GM13976 (cell line): Measurements from ENCODE around the gene CEBPE.

Experiments used
- DNase-seq: peaks from one replicate; pipeline ENCODE4 v3.0.0; 2012; ENCODE audit warnings: low spot score
- in situ Hi-C: fragments of 300-500 bp; cut with MboI; formaldehyde crosslinking; loops from one replicate; pipeline ENCODE4 v1.12.0; 2022; ENCODE audit warnings: low sequenced_read_pairs, mixed read lengths, inconsistent platforms; ENCODE audit not compliant: unreplicated experiment
- TF ChIP-seq, protein P1 (sequence below): IDR thresholded peaks from 2 replicates; pipeline ENCODE4 v1.5.1; 2012; ENCODE audit warnings: borderline replicate concordance, mild to moderate bottlenecking; ENCODE audit not compliant: insufficient read depth; ENCODE audit errors: extremely low read depth, missing control alignments, control extremely low read depth

Gene CEBPE

DNA sequence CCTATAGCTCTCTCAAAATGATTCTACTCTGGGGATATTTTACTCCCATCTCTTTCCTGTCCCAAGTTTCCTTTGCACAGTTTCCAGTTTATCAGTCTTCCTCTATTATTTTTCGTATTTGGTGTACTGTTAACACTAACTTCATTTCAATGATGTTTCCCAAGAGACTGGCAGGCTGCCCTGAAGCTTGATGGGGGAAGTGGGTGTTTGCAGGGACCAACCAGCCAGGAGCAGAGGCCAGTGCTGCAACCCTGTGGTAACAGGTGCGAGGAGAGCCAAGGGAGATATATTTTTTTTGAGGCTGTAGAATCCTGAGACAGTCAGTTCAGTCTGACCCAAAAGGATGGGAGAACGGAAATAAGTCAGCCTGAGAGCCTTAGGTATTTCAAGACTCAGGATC is 11.8 kb upstream of the CEBPE start:
- no peak for DNase-seq
- in situ Hi-C loops = no loop called here
- TF ChIP-seq, protein P1, sequence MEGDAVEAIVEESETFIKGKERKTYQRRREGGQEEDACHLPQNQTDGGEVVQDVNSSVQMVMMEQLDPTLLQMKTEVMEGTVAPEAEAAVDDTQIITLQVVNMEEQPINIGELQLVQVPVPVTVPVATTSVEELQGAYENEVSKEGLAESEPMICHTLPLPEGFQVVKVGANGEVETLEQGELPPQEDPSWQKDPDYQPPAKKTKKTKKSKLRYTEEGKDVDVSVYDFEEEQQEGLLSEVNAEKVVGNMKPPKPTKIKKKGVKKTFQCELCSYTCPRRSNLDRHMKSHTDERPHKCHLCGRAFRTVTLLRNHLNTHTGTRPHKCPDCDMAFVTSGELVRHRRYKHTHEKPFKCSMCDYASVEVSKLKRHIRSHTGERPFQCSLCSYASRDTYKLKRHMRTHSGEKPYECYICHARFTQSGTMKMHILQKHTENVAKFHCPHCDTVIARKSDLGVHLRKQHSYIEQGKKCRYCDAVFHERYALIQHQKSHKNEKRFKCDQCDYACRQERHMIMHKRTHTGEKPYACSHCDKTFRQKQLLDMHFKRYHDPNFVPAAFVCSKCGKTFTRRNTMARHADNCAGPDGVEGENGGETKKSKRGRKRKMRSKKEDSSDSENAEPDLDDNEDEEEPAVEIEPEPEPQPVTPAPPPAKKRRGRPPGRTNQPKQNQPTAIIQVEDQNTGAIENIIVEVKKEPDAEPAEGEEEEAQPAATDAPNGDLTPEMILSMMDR = no peak

- TF ChIP-seq, protein P1 = no peak
- no peak for DNase-seq
- in situ Hi-C loops = loop anchor here (10.0 kb wide), 2 partner anchors 55 to 165 kb away; partner anchors contain the start of gene SLC7A8
These were observed 10.8 kb upstream of the CEBPE start for GRCh38 chr14:23129759-23130316.

DNA sequence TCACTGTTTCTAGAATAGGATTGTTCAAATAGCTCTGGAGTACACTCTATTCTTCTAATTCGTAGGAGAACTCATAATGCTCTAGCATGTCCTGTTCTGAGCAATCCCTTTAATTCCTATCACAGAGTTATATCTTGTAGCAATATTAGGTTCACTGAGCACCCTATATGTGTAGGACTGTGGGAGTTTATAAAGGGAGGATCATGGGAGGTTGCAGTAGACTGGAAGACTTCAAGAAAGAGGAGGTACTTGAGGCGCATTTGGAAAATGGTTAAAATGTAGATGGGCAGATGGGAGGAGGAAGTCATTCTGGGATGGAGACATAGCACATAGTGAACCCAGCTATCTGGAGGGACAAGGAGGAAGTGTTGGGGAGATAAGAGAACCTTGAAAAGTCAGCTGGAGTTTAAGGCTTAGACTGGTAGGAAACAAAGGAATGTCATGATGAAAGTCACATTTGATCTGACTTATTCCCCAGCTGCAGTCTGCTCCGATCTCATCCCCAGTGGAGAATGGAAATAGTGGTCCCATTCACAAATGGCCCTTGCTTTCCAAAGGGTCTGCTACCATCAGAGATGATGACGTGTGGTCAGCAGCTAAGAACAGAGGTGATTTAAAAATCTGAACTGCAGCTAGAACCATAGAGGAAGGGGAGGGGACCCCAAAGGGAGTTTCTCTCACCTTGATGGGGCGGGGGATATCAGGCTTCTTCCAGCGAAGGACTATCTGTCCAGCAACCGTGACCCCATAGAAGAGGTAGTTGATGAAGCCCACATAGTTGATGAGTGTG is 10.1 kb upstream of the CEBPE start:
- TF ChIP-seq, protein P1 = no peak
- in situ Hi-C loops = loop anchor here (10.0 kb wide), 2 partner anchors 56 to 166 kb away; partner anchors contain the start of gene SLC7A8
- no peak for DNase-seq

GRCh38 chr14:23127861-23128260 is 8.8 kb upstream of the CEBPE start:
- TF ChIP-seq, protein P1 = no peak
- no peak for DNase-seq
- in situ Hi-C loops = loop anchor here (10.0 kb wide), 2 partner anchors 57 to 167 kb away; partner anchors contain the start of gene SLC7A8

DNA sequence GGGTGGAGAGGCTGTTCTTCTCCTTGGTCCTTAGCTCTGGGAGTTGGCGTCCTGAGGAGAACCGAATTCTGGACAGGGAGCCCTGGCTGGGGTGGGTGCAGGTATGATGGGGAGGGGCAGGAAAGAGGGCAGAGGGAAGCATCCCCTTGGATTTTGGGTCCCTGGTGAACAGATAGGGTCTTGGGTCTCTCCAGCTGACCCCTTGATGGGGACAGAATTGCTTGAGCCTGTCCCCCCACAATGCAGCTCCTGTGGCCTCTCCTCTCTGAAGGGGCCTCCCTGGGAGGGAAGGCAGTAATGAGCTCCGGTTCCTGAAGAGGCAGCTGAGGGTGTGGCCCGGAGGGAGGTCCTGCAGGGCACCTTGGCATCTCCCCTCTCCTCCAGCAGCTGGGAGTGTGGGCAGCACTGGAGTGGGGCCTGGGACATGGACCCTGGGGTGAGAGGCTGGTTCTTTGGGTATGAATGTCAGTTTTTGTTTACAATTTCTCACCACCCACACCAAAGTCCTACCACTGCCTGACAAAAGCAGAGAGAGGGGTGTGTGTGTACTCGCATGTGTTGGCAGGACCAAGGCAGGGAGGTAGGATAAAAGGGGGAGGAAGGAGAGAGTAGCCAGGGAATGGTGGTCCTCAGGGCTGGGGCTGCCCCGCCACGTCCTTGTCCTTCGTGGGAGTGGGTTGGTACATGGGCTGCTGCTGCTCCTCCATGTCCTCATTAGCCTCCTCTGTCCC is 7.7 kb upstream of the CEBPE start:
- in situ Hi-C loops = loop anchor here (10.0 kb wide), 2 partner anchors 58 to 168 kb away; partner anchors contain the start of gene SLC7A8
- TF ChIP-seq, protein P1 = no peak
- DNase-seq = no peak

GRCh38 chr14:23125933-23126524 is 7.0 kb upstream of the CEBPE start:
- in situ Hi-C loops = loop anchor here (10.0 kb wide), 2 partner anchors 59 to 169 kb away; partner anchors contain the start of gene SLC7A8
- TF ChIP-seq, protein P1 = no peak
- no peak for DNase-seq
